ENCODE measurements around the gene MAGI1.

GRCh38 chr3:65350801-65351476 lies 687.8 kb downstream of the MAGI1 start:
- TF ChIP-seq, protein P1, sequence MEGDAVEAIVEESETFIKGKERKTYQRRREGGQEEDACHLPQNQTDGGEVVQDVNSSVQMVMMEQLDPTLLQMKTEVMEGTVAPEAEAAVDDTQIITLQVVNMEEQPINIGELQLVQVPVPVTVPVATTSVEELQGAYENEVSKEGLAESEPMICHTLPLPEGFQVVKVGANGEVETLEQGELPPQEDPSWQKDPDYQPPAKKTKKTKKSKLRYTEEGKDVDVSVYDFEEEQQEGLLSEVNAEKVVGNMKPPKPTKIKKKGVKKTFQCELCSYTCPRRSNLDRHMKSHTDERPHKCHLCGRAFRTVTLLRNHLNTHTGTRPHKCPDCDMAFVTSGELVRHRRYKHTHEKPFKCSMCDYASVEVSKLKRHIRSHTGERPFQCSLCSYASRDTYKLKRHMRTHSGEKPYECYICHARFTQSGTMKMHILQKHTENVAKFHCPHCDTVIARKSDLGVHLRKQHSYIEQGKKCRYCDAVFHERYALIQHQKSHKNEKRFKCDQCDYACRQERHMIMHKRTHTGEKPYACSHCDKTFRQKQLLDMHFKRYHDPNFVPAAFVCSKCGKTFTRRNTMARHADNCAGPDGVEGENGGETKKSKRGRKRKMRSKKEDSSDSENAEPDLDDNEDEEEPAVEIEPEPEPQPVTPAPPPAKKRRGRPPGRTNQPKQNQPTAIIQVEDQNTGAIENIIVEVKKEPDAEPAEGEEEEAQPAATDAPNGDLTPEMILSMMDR (IDR thresholded peaks at IDR 0.05), result no peak
- no peak for TF ChIP-seq POLR2A (IDR thresholded peaks at IDR 0.05)

Data from lower leg skin (tissue), 3 donors.